Keratinocyte (primary cell): ENCODE data around the gene SIM1. TPM values are rescaled to one million over a fixed set of nuclear protein-coding genes. Genes with fewer than 3 reads are reported as not detected.

Experiments used
- DNase-seq: peaks from one replicate; pipeline ENCODE4 v3.0.0-alpha.2; 2011; ENCODE audit warnings: low read depth, missing footprints, low spot score
- FAIRE-seq: peaks from 2 replicates; lab custom pipeline; 2011; peaks lifted over from hg19 to GRCh38; lab: Jason Lieb, UNC
- H2AFZ ChIP-seq: 2 replicates; pipeline ENCODE4 v1.6.0; 2012; ENCODE audit warnings: low read length, control low read depth, inconsistent platforms; ENCODE audit not compliant: control insufficient read depth
- H3K27ac ChIP-seq: 2 replicates; pipeline ENCODE4 v1.5.1; 2011; ENCODE audit warnings: low read length; ENCODE audit not compliant: control insufficient read depth, insufficient read depth
- H3K27me3 ChIP-seq: 3 replicates; pipeline ENCODE4 v1.6.0; 2011; ENCODE audit warnings: low read length; ENCODE audit not compliant: control insufficient read depth, insufficient read depth; ENCODE audit errors: extremely low read depth
- H3K36me3 ChIP-seq, 2 experiments: 2 replicates in 1 of 2; 3 replicates in 1 of 2; pipeline ENCODE4 v1.5.1; 2011; ENCODE audit warnings: low read length in 2 of 2, mild to moderate bottlenecking in 1 of 2; ENCODE audit not compliant: control insufficient read depth in 2 of 2, insufficient read depth in 2 of 2; ENCODE audit errors: extremely low read depth in 1 of 2
- H3K4me1 ChIP-seq: 3 replicates; pipeline ENCODE4 v1.5.1; 2011; ENCODE audit warnings: low read length; ENCODE audit not compliant: control insufficient read depth, insufficient read depth; ENCODE audit errors: extremely low read depth
- H3K4me2 ChIP-seq: 3 replicates; pipeline ENCODE4 v1.6.0; 2011; ENCODE audit warnings: low read depth, low read length; ENCODE audit not compliant: control insufficient read depth, insufficient read depth; ENCODE audit errors: extremely low read depth
- H3K4me3 ChIP-seq, 3 experiments: fragments of 200-600 bp in 1 of 3; sonication (generic) in 1 of 3; 2 replicates in 2 of 3; 3 replicates in 1 of 3; pipeline ENCODE4 v1.5.1; 2011 to 2016; ENCODE audit warnings: low read length in 3 of 3, mild to moderate bottlenecking in 3 of 3, control low read depth in 2 of 3, inconsistent platforms in 1 of 3, low read depth in 1 of 3, mixed read lengths in 1 of 3, mixed run types in 1 of 3, moderate library complexity in 1 of 3; ENCODE audit not compliant: control insufficient read depth in 2 of 3, insufficient read depth in 2 of 3; ENCODE audit errors: extremely low read depth in 1 of 3
- H3K79me2 ChIP-seq: 2 replicates; pipeline ENCODE4 v1.6.0; 2012; ENCODE audit warnings: low read length; ENCODE audit not compliant: control insufficient read depth, insufficient read depth
- H3K9ac ChIP-seq: 3 replicates; pipeline ENCODE4 v1.6.0; 2011; ENCODE audit warnings: low read length; ENCODE audit not compliant: control insufficient read depth, insufficient read depth; ENCODE audit errors: extremely low read depth
- H3K9me1 ChIP-seq: 3 replicates; pipeline ENCODE4 v1.6.0; 2011; ENCODE audit warnings: low read length; ENCODE audit not compliant: control insufficient read depth, insufficient read depth; ENCODE audit errors: extremely low read depth
- H3K9me3 ChIP-seq: 2 replicates; pipeline ENCODE4 v1.5.1; 2012; ENCODE audit warnings: low read depth, low read length; ENCODE audit not compliant: control insufficient read depth
- H4K20me1 ChIP-seq: 3 replicates; pipeline ENCODE4 v1.6.0; 2011; ENCODE audit warnings: low read length; ENCODE audit not compliant: control insufficient read depth, insufficient read depth; ENCODE audit errors: extremely low read depth
- CTCF ChIP-seq, 3 experiments: IDR thresholded peaks in 1 of 3; conservative IDR thresholded peaks in 1 of 3; optimal IDR thresholded peaks in 1 of 3; 2 replicates in 2 of 3; 3 replicates in 1 of 3; pipeline versions ENCODE3 to v1.5.1; 2011; ENCODE audit warnings: low read length in 3 of 3, mild to moderate bottlenecking in 3 of 3, moderate library complexity in 2 of 3, control low read depth in 1 of 3, inconsistent platforms in 1 of 3; ENCODE audit not compliant: insufficient read depth in 2 of 3; ENCODE audit errors: extremely low read depth in 1 of 3
- EZH2 ChIP-seq: IDR thresholded peaks from one replicate; pipeline ENCODE4 v1.6.1; 2012; ENCODE audit warnings: inconsistent platforms, mild to moderate bottlenecking, low read length, moderate library complexity
- dilution Hi-C: fragments of 300-500 bp; cut with MboI; formaldehyde crosslinking; loops from one replicate; pipeline ENCODE4 v1.7.0; 2020; ENCODE audit warnings: low sequenced_read_pairs; ENCODE audit not compliant: extremely low pct_ligation_motif_present
- polyA plus RNA-seq, 5 experiments: library from polyadenylated mRNA; depleted of rRNA in 3 of 5; stranded (reverse) in 3 of 5; stranded (forward) in 1 of 5; unstranded in 1 of 5; fragments of >200 nt; gene quantifications; 1 replicate in 1 of 5; 2 replicates in 3 of 5; 3 replicates in 1 of 5; pipeline versions ENCODE4 v1.2.1 to v1.2.3, GENCODE V29; 2011 to 2012; ENCODE audit warnings: missing spikeins in 2 of 5, low read depth in 1 of 5, low replicate concordance in 1 of 5

The SIM1 gene
- polyA plus RNA-seq, 1 donor (not counting 4 experiments of a cell fraction or from before 2014, with no cell fraction given) = not detected

GRCh38 chr6:100452998-100453397 lies 11.7 kb downstream of the SIM1 start:
- Histone ChIP-seq H3K9me3 (peaks cover 2% of the 10 kb centered on the region), H3K9me1 (no peaks in the 10 kb centered on the region), H2AFZ (no peak overlapping the region), H4K20me1 (no peaks in the 10 kb centered on the region), H3K4me3 (no peak overlapping the region), H3K27me3 (peaks cover 100% of the 10 kb centered on the region), H3K27ac (no peak overlapping the region), H3K9ac (no peak overlapping the region), H3K36me3 (no peaks in the 10 kb centered on the region), H3K79me2 (no peaks in the 10 kb centered on the region), H3K4me1 (no peaks in the 10 kb centered on the region), H3K4me2 (no peak overlapping the region)
- no peak for TF ChIP-seq EZH2
- TF ChIP-seq CTCF (optimal IDR thresholded peaks at IDR 0.05 in 1 of 3, IDR thresholded peaks at IDR 0.05 in 1 of 3, conservative IDR thresholded peaks at IDR 0.05 in 1 of 3; ENCODE audit: extremely low read depth in 1 of 3, insufficient read depth in 2 of 3, low read length in 3 of 3) = no peak
- dilution Hi-C loops = loop anchor here (25.0 kb wide), 1 partner anchor 341 kb away; no protein-coding TSS in a partner anchor
- DNase-seq (no peak), FAIRE-seq (no peak)

- FAIRE-seq (no peak), DNase-seq (no peak)
- Histone ChIP-seq H3K4me3 (no peak overlapping the region), H3K9me1 (no peaks in the 10 kb centered on the region), H3K9me3 (no peaks in the 10 kb centered on the region), H3K27ac (no peak overlapping the region), H3K4me2 (no peak overlapping the region), H3K79me2 (no peaks in the 10 kb centered on the region), H3K4me1 (no peaks in the 10 kb centered on the region), H4K20me1 (no peaks in the 10 kb centered on the region), H3K27me3 (peaks cover 100% of the 10 kb centered on the region), H3K36me3 (no peaks in the 10 kb centered on the region), H3K9ac (no peak overlapping the region), H2AFZ (no peak overlapping the region)
- dilution Hi-C loops = loop anchor here (25.0 kb wide), 1 partner anchor 339 kb away; no protein-coding TSS in a partner anchor
- no peak for TF ChIP-seq CTCF (optimal IDR thresholded peaks at IDR 0.05 in 1 of 3, IDR thresholded peaks at IDR 0.05 in 1 of 3, conservative IDR thresholded peaks at IDR 0.05 in 1 of 3; ENCODE audit: extremely low read depth in 1 of 3, insufficient read depth in 2 of 3, low read length in 3 of 3)
- no peak for TF ChIP-seq EZH2
Observed at GRCh38 chr6:100451577-100451976, 13.1 kb downstream of the SIM1 start.
